H1 (cell line): ENCODE results near the gene ATP9B. TPM values are rescaled to one million over a fixed set of nuclear protein-coding genes. Genes with fewer than 3 reads are reported as not detected.

ENCODE experiments used
- CTCF ChIA-PET: fragments of 300-600 bp; sonication (Branson Sonifier 250); formaldehyde crosslinking; loops from one replicate; lab custom pipeline; 2021; ENCODE audit not compliant: partially characterized antibody; lab: Charles Lee
- POLR2A ChIA-PET: fragments of 300-600 bp; sonication (Branson Sonifier 250); formaldehyde crosslinking; loops from one replicate; lab custom pipeline; 2021; ENCODE audit warnings: inconsistent platforms; ENCODE audit not compliant: partially characterized antibody; lab: Charles Lee
- DNase-seq, 2 experiments: peaks; one replicate each; pipeline versions ENCODE4 v3.0.0 to v3.0.0-alpha.2; 2010 to 2022; ENCODE audit warnings: low spot score in 2 of 2, low read depth in 1 of 2, mixed read lengths in 1 of 2
- FAIRE-seq: peaks from 2 replicates; lab custom pipeline; 2011; peaks lifted over from hg19 to GRCh38; lab: Jason Lieb, UNC
- H2AFZ ChIP-seq: 2 replicates; pipeline ENCODE4 v1.8.1; 2012; ENCODE audit warnings: low read length, inconsistent platforms
- H2AK5ac ChIP-seq: 2 replicates; pipeline ENCODE4 v1.6.1; 2013; ENCODE audit warnings: low read depth, low read length
- H2BK120ac ChIP-seq: replicated peaks from 2 replicates; pipeline ENCODE3; 2013; ENCODE audit warnings: low read depth, low read length, inconsistent platforms
- H2BK12ac ChIP-seq: 2 replicates; pipeline ENCODE4 v1.6.1; 2013; ENCODE audit warnings: low read depth, low read length
- H2BK15ac ChIP-seq: 2 replicates; pipeline ENCODE4 v1.6.1; 2013; ENCODE audit warnings: low read length
- H2BK20ac ChIP-seq: 2 replicates; pipeline ENCODE4 v1.6.1; 2013; ENCODE audit warnings: low read length
- H2BK5ac ChIP-seq: 2 replicates; pipeline ENCODE4 v1.6.1; 2013; ENCODE audit warnings: low read depth, low read length
- H3K14ac ChIP-seq: 2 replicates; pipeline ENCODE4 v1.6.1; 2013; ENCODE audit warnings: inconsistent platforms; ENCODE audit not compliant: insufficient read length
- H3K18ac ChIP-seq: 2 replicates; pipeline ENCODE4 v1.6.1; 2013; ENCODE audit warnings: low read length; ENCODE audit errors: extremely low read depth
- H3K23ac ChIP-seq: 2 replicates; pipeline ENCODE4 v1.6.1; 2013; ENCODE audit warnings: inconsistent platforms; ENCODE audit not compliant: insufficient read length
- H3K23me2 ChIP-seq: 2 replicates; pipeline ENCODE4 v1.6.1; 2013; ENCODE audit warnings: low read depth, low read length
- H3K27ac ChIP-seq: 2 replicates; pipeline ENCODE4 v1.6.1; 2011; ENCODE audit warnings: low read depth, low read length, inconsistent platforms
- H3K27me3 ChIP-seq, 4 experiments: replicated peaks in 1 of 4; 1 replicate in 1 of 4; 2 replicates in 3 of 4; pipeline versions ENCODE4 v1.6.1 to v1.8.1; 2011 to 2013; ENCODE audit warnings: low read length in 3 of 4, mild to moderate bottlenecking in 3 of 4, inconsistent platforms in 2 of 4, mixed read lengths in 2 of 4, moderate library complexity in 1 of 4; ENCODE audit not compliant: control insufficient read depth in 3 of 4, insufficient read depth in 3 of 4; ENCODE audit errors: extremely low read depth in 1 of 4
- H3K36me3 ChIP-seq, 4 experiments: 2 replicates each; pipeline versions ENCODE4 v1.6.1 to v1.8.1; 2011 to 2013; ENCODE audit warnings: mild to moderate bottlenecking in 4 of 4, low read length in 3 of 4, moderate library complexity in 2 of 4, control low read depth in 1 of 4, inconsistent platforms in 1 of 4; ENCODE audit not compliant: insufficient read depth in 4 of 4, control insufficient read depth in 2 of 4
- H3K4ac ChIP-seq: replicated peaks from 2 replicates; pipeline ENCODE3; 2013; ENCODE audit warnings: low read length, low read depth, mixed read lengths, inconsistent platforms; ENCODE audit not compliant: insufficient read length
- H3K4me1 ChIP-seq, 4 experiments: replicated peaks in 1 of 4; 1 replicate in 1 of 4; 2 replicates in 3 of 4; pipeline versions ENCODE4 v1.6.1 to v1.8.1; 2011 to 2013; ENCODE audit warnings: low read length in 3 of 4, inconsistent platforms in 2 of 4, mixed read lengths in 1 of 4; ENCODE audit not compliant: insufficient read depth in 4 of 4, control insufficient read depth in 3 of 4
- H3K4me2 ChIP-seq, 2 experiments: 2 replicates each; pipeline versions ENCODE4 v1.6.1 to v1.8.1; 2011 to 2013; ENCODE audit warnings: low read depth in 2 of 2, low read length in 2 of 2, control low read depth in 1 of 2, inconsistent platforms in 1 of 2, mild to moderate bottlenecking in 1 of 2; ENCODE audit not compliant: insufficient read depth in 1 of 2
- H3K4me3 ChIP-seq, 4 experiments: fragments of 200-600, 300-600 bp in 1 of 4; sonication (generic), shearing (Covaris generic), sonication (Bioruptor Twin) in 1 of 4; 2 replicates each; pipeline versions ENCODE4 v1.5.1 to v1.8.1; 2011 to 2016; ENCODE audit warnings: low read length in 4 of 4, low read depth in 3 of 4, control low read depth in 2 of 4, inconsistent platforms in 2 of 4, mild to moderate bottlenecking in 2 of 4, mixed read lengths in 1 of 4, moderate library complexity in 1 of 4; ENCODE audit not compliant: insufficient read depth in 2 of 4; ENCODE audit errors: extremely low read depth in 1 of 4
- H3K56ac ChIP-seq: replicated peaks from 2 replicates; pipeline ENCODE3; 2013; ENCODE audit warnings: low read depth, mild to moderate bottlenecking, mixed read lengths, low read length, inconsistent platforms; ENCODE audit not compliant: insufficient read length
- H3K79me1 ChIP-seq: 2 replicates; pipeline ENCODE4 v1.6.1; 2013; ENCODE audit warnings: low read depth, low read length, control low read depth
- H3K79me2 ChIP-seq, 2 experiments: 2 replicates each; pipeline versions ENCODE4 v1.6.1 to v1.8.1; 2012 to 2013; ENCODE audit warnings: low read length in 2 of 2, mild to moderate bottlenecking in 2 of 2, inconsistent platforms in 1 of 2; ENCODE audit not compliant: insufficient read depth in 2 of 2, control insufficient read depth in 1 of 2
- H3K9ac ChIP-seq, 4 experiments: replicated peaks in 1 of 4; 1 replicate in 1 of 4; 2 replicates in 3 of 4; pipeline versions ENCODE4 v1.6.1 to v1.8.1; 2011 to 2013; ENCODE audit warnings: low read depth in 3 of 4, low read length in 3 of 4, control low read depth in 2 of 4, mild to moderate bottlenecking in 2 of 4, moderate library complexity in 2 of 4, inconsistent platforms in 1 of 4; ENCODE audit errors: extremely low read depth in 1 of 4
- H3K9me3 ChIP-seq, 2 experiments: 2 replicates each; pipeline versions ENCODE4 v1.6.1 to v1.8.1; 2012 to 2013; ENCODE audit warnings: mild to moderate bottlenecking in 2 of 2, moderate library complexity in 2 of 2, control low read depth in 1 of 2, inconsistent platforms in 1 of 2, low read depth in 1 of 2, low read length in 1 of 2, mixed read lengths in 1 of 2; ENCODE audit not compliant: insufficient read depth in 2 of 2
- H4K20me1 ChIP-seq, 2 experiments: replicated peaks in 1 of 2; 2 replicates each; pipeline versions ENCODE3 to v1.8.1; 2011 to 2013; ENCODE audit warnings: inconsistent platforms in 2 of 2, low read length in 2 of 2, mild to moderate bottlenecking in 1 of 2; ENCODE audit not compliant: insufficient read depth in 2 of 2, control insufficient read depth in 1 of 2
- H4K5ac ChIP-seq: 2 replicates; pipeline ENCODE4 v1.6.1; 2013; ENCODE audit warnings: low read length, low read depth, mixed read lengths, inconsistent platforms; ENCODE audit not compliant: insufficient read length
- H4K8ac ChIP-seq: 2 replicates; pipeline ENCODE4 v1.8.0; 2013; ENCODE audit warnings: mild to moderate bottlenecking, moderate library complexity, low read length, inconsistent platforms; ENCODE audit not compliant: insufficient read depth; ENCODE audit errors: extremely low read depth
- H4K91ac ChIP-seq: replicated peaks from 2 replicates; pipeline ENCODE3; 2013; ENCODE audit warnings: low read length, mixed read lengths, inconsistent platforms; ENCODE audit not compliant: insufficient read length
- CREB1 ChIP-seq: IDR thresholded peaks from 2 replicates; pipeline ENCODE4 v1.6.1; 2012; ENCODE audit warnings: inconsistent platforms
- FOSL1 ChIP-seq: IDR thresholded peaks from 2 replicates; pipeline ENCODE4 v1.6.1; 2011; ENCODE audit warnings: mild to moderate bottlenecking, low read depth, low read length, moderate library complexity; ENCODE audit not compliant: insufficient read depth
- GABPA ChIP-seq: IDR thresholded peaks from 2 replicates; pipeline ENCODE4 v1.6.1; 2011; ENCODE audit warnings: mild to moderate bottlenecking, low read length, moderate library complexity, borderline replicate concordance; ENCODE audit not compliant: insufficient read depth
- HDAC2 ChIP-seq, 2 experiments: fragments of 300-600 bp in 1 of 2; sonication (generic) in 1 of 2; IDR thresholded peaks; 2 replicates each; pipeline ENCODE4 v1.6.1; 2011 to 2012; ENCODE audit warnings: low read depth in 2 of 2, low read length in 2 of 2, mild to moderate bottlenecking in 2 of 2, moderate library complexity in 2 of 2, borderline replicate concordance in 1 of 2, inconsistent platforms in 1 of 2
- HDAC6 ChIP-seq: IDR thresholded peaks from one replicate; pipeline ENCODE4 v1.7.1; 2012; ENCODE audit warnings: low read depth, mild to moderate bottlenecking, inconsistent platforms, low read length, moderate library complexity
- POLR2AphosphoS5 ChIP-seq: IDR thresholded peaks from 2 replicates; pipeline ENCODE4 v1.6.1; 2011; ENCODE audit warnings: low read depth, low read length
- SIX5 ChIP-seq: IDR thresholded peaks from 2 replicates; pipeline ENCODE4 v1.6.1; 2011; ENCODE audit warnings: mild to moderate bottlenecking, low read depth, low read length
- TAF1 ChIP-seq: IDR thresholded peaks from 2 replicates; pipeline ENCODE4 v1.6.1; 2011; ENCODE audit warnings: mild to moderate bottlenecking, low read depth, low read length
- ZNF274 ChIP-seq: IDR thresholded peaks from 2 replicates; pipeline ENCODE4 v1.7.0; 2012; ENCODE audit warnings: low read length, borderline replicate concordance; ENCODE audit errors: extremely low read depth
- WGBS, 2 experiments: shearing (Covaris generic) in 1 of 2; methylation state at CpG; one replicate each; pipeline versions ENCODE4 v1.1.6 to v1.1.7; 2013 to 2015; ENCODE audit warnings: low lambda C conversion rate in 2 of 2, mixed read lengths in 2 of 2, inconsistent platforms in 1 of 2, low coverage in 1 of 2, missing lambda C conversion rate in 1 of 2; ENCODE audit not compliant: insufficient replicate concordance in 2 of 2, insufficient coverage in 1 of 2, insufficient read length in 1 of 2; ENCODE audit errors: extremely low coverage in 1 of 2, missing lambda C conversion rate in 1 of 2; 5-methylcytosine and 5-hydroxymethylcytosine counted together
- polyA plus RNA-seq, 7 experiments: library from polyadenylated mRNA; depleted of rRNA in 3 of 7; stranded (reverse) in 5 of 7; unstranded in 2 of 7; fragments of >200 nt in 5 of 7; fragments of 200-250 nt in 2 of 7; gene quantifications; 1 replicate in 5 of 7; 2 replicates in 1 of 7; 4 replicates in 1 of 7; pipeline versions ENCODE4 v1.2.1 to v1.2.3, GENCODE V29; 2011 to 2013; ENCODE audit warnings: missing spikeins in 2 of 7, mixed read lengths in 2 of 7
- total RNA-seq: library from RNA; stranded (reverse); fragmentation: NEBNext Ultra II Directional; extraction: Animal tissue kit (Norgen Biotek cat#: 25700); gene quantifications from 2 replicates; pipeline ENCODE4 v1.2.1, GENCODE V29; 2021
- TF ChIP-seq, protein P1 (sequence below): IDR thresholded peaks from 2 replicates; pipeline ENCODE4 v1.6.1; 2011; ENCODE audit warnings: low read length, improper control_type of control experiment
- TF ChIP-seq, protein P2 (sequence below): IDR thresholded peaks from 2 replicates; pipeline ENCODE4 v1.6.1; 2012; ENCODE audit warnings: inconsistent platforms
- TF ChIP-seq, protein P3 (sequence below): IDR thresholded peaks from 2 replicates; pipeline ENCODE4 v1.6.1; 2011; ENCODE audit warnings: low read depth, mild to moderate bottlenecking, low read length; ENCODE audit not compliant: insufficient read depth

ATP9B gene
- total and polyA plus RNA-seq, 2 of the 8 experiments (the other 6 are each of a cell fraction or from before 2014, with no cell fraction given) = 15.1 to 21.7 TPM

DNA sequence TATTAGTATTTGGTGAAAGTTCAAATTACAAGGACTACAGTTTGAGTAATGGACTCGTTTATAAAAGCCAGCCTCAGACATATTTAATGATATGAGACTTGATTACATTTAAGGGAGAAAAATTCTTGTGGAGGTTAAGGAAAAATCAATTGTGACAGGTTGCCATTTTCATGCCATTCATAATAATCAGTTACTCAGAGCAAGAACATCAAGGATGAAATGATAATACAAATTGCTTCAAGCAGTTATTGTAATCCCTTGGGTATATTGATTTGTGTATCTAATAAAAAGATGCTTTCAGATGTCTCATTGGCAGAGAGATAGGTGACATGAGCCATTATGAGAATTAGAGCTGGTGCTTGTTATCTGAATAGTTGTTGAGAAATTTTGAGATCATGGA is 153.6 kb downstream of the ATP9B start:
- Histone ChIP-seq H2BK120ac (no peak overlapping the region), H3K4ac (no peak overlapping the region), H3K18ac (no peak overlapping the region), H3K14ac (no peak overlapping the region), H4K8ac (no peak overlapping the region), H3K79me2 (no peaks in the 10 kb centered on the region), H3K36me3 (no peaks in the 10 kb centered on the region), H2BK5ac (no peak overlapping the region), H3K4me2 (no peak overlapping the region), H2BK20ac (no peak overlapping the region), H4K91ac (no peak overlapping the region), H2AK5ac (no peak overlapping the region), H3K23me2 (no peaks in the 10 kb centered on the region; the same call in 1 of the 2 replicates), H2BK12ac (no peak overlapping the region), H2BK15ac (no peak overlapping the region), H3K79me1 (no peaks in the 10 kb centered on the region; the same call in 1 of the 2 replicates), H4K5ac (no peak overlapping the region), H3K27me3 (no peaks in the 10 kb centered on the region), H2AFZ (no peak overlapping the region), H3K4me3 (no peak overlapping the region), H4K20me1 (peaks cover 0 to 5% of the 10 kb centered on the region in 2 experiments), H3K4me1 (no peaks in the 10 kb centered on the region), H3K9ac (no peak overlapping the region), H3K56ac (no peak overlapping the region), H3K23ac (no peak overlapping the region), H3K9me3 (no peaks in the 10 kb centered on the region), H3K27ac (no peak overlapping the region)
- WGBS, 2 experiments = 87% methylated on average over 1 of the region's 1 CpG; no CpG with 5 or more reads in 1 of the 2 experiments
- POLR2A ChIA-PET = no interaction called here
- CTCF ChIA-PET = interaction anchor here (1.5 kb wide), 1 partner anchor 9 kb away, joined by 4 read pairs; no protein-coding TSS in a partner anchor
- FAIRE-seq (no peak), DNase-seq (no peak)
- TF ChIP-seq ZNF274 = no peak
- TF ChIP-seq POLR2AphosphoS5 = no peak
- TF ChIP-seq, protein P1, sequence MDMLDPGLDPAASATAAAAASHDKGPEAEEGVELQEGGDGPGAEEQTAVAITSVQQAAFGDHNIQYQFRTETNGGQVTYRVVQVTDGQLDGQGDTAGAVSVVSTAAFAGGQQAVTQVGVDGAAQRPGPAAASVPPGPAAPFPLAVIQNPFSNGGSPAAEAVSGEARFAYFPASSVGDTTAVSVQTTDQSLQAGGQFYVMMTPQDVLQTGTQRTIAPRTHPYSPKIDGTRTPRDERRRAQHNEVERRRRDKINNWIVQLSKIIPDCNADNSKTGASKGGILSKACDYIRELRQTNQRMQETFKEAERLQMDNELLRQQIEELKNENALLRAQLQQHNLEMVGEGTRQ = no peak
- no peak for TF ChIP-seq HDAC2 (IDR thresholded peaks at IDR 0.05; ENCODE audit: borderline replicate concordance in 1 of 2, low read depth in 2 of 2, low read length in 2 of 2)
- no peak for TF ChIP-seq GABPA
- TF ChIP-seq, protein P2, sequence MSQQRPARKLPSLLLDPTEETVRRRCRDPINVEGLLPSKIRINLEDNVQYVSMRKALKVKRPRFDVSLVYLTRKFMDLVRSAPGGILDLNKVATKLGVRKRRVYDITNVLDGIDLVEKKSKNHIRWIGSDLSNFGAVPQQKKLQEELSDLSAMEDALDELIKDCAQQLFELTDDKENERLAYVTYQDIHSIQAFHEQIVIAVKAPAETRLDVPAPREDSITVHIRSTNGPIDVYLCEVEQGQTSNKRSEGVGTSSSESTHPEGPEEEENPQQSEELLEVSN = no peak
- TF ChIP-seq HDAC6 = no peak
- TF ChIP-seq, protein P3, sequence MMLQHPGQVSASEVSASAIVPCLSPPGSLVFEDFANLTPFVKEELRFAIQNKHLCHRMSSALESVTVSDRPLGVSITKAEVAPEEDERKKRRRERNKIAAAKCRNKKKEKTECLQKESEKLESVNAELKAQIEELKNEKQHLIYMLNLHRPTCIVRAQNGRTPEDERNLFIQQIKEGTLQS = no peak
- TF ChIP-seq FOSL1 = no peak
- TF ChIP-seq CREB1 = no peak
- TF ChIP-seq TAF1 = no peak
- no peak for TF ChIP-seq SIX5
